PC-3 (cell line): ENCODE results near the gene VAPA. TPM values are rescaled to one million over a fixed set of nuclear protein-coding genes. Genes with fewer than 3 reads are reported as not detected.

Experiments used
- ATAC-seq: fragments of 200-7000 bp; cut with Tn5 transposase; 2 replicates; pipeline ENCODE4 v1.9.1; 2020; ENCODE audit warnings: mild to moderate bottlenecking, moderate library complexity
- BruUV-seq: library from RNA; stranded (reverse); fragments of 400-500 nt; replicated peaks from 2 replicates; lab custom pipeline; 2021; lab: Mats Ljungman, UMichigan
- CTCF ChIA-PET: fragments of 300-600 bp; sonication (Branson Sonifier 250); formaldehyde crosslinking; loops from one replicate; lab custom pipeline; 2022; ENCODE audit warnings: antibody characterized with exemption; lab: Charles Lee
- POLR2A ChIA-PET: fragments of 300-600 bp; sonication (Branson Sonifier 250); formaldehyde crosslinking; loops from one replicate; lab custom pipeline; 2022; ENCODE audit warnings: antibody characterized with exemption; ENCODE audit not compliant: unreplicated experiment; lab: Charles Lee
- DNase-seq: peaks from one replicate; pipeline ENCODE4 v3.0.0-alpha.2; 2015
- H2AFZ ChIP-seq: fragments of 300-600 bp; sonication (generic); 2 replicates; pipeline ENCODE4 v1.6.0; 2016; ENCODE audit warnings: antibody characterized with exemption, low read length
- H3F3A ChIP-seq: fragments of 300-600 bp; sonication (generic); one replicate; pipeline ENCODE4 v1.6.0; 2017; ENCODE audit warnings: antibody characterized with exemption, low read length, control low read depth, mild to moderate bottlenecking; ENCODE audit not compliant: unreplicated experiment
- H3K27ac ChIP-seq: fragments of 300-600 bp; sonication (generic); 2 replicates; pipeline ENCODE4 v1.5.1; 2016; ENCODE audit warnings: mild to moderate bottlenecking, low read length
- H3K27me3 ChIP-seq: fragments of 300-600 bp; sonication (generic); 2 replicates; pipeline ENCODE4 v1.6.1; 2016; ENCODE audit warnings: low read length, mixed read lengths
- H3K36me3 ChIP-seq: fragments of 300-600 bp; sonication (generic); 2 replicates; pipeline ENCODE4 v1.6.1; 2016; ENCODE audit warnings: low read depth, mixed run types, low read length, mixed read lengths
- H3K4me1 ChIP-seq: fragments of 300-600 bp; sonication (generic); 2 replicates; pipeline ENCODE4 v1.5.1; 2016; ENCODE audit warnings: low read length; ENCODE audit not compliant: insufficient read depth
- H3K4me2 ChIP-seq: fragments of 300-600 bp; sonication (generic); 2 replicates; pipeline ENCODE4 v1.6.0; 2016; ENCODE audit warnings: low read length
- H3K4me3 ChIP-seq: fragments of 300-600 bp; sonication (generic); 2 replicates; pipeline ENCODE4 v1.5.1; 2016; ENCODE audit warnings: mild to moderate bottlenecking, low read length, mixed read lengths
- H3K79me2 ChIP-seq: fragments of 300-600 bp; sonication (generic); 2 replicates; pipeline ENCODE4 v1.6.1; 2017; ENCODE audit warnings: low read length, mixed read lengths
- H3K9ac ChIP-seq: fragments of 300-600 bp; sonication (generic); 2 replicates; pipeline ENCODE4 v1.6.0; 2016; ENCODE audit warnings: mild to moderate bottlenecking, low read length
- H3K9me2 ChIP-seq: fragments of 300-600 bp; sonication (generic); replicated peaks from 2 replicates; pipeline ENCODE4 v1.6.1; 2016; ENCODE audit warnings: mixed run types, low read length, mixed read lengths
- H3K9me3 ChIP-seq: fragments of 300-600 bp; sonication (generic); 2 replicates; pipeline ENCODE4 v1.6.1; 2016; ENCODE audit warnings: low read length, mixed read lengths
- H4K20me1 ChIP-seq: fragments of 300-600 bp; sonication (generic); 2 replicates; pipeline ENCODE4 v1.6.1; 2016; ENCODE audit warnings: low read length, mixed read lengths
- CTCF ChIP-seq: fragments of 300-600 bp; sonication (generic); conservative IDR thresholded peaks from 2 replicates; pipeline ENCODE4 v1.5.1; 2017; ENCODE audit warnings: antibody characterized with exemption, low read depth, mild to moderate bottlenecking, low read length
- EZH2 ChIP-seq: fragments of 300-600 bp; sonication (generic); IDR thresholded peaks from one replicate; pipeline ENCODE4 v1.6.1; 2017; ENCODE audit warnings: antibody characterized with exemption, mild to moderate bottlenecking, low read length; ENCODE audit not compliant: unreplicated experiment
- EZH2phosphoT487 ChIP-seq: fragments of 300-600 bp; sonication (generic); IDR thresholded peaks from 2 replicates; pipeline ENCODE4 v1.6.1; 2018; ENCODE audit warnings: mild to moderate bottlenecking, antibody characterized with exemption, low read length, borderline replicate concordance
- intact Hi-C: fragments of 100-400 bp; cut with micrococcal nuclease; formaldehyde crosslinking; loops from 2 replicates; pipeline ENCODE4 v1.9.0; 2023
- total RNA-seq: library from RNA; depleted of rRNA; stranded (reverse); fragments of >200 nt; gene quantifications from 2 replicates; pipeline ENCODE4 v1.2.3, GENCODE V29; 2014

VAPA gene
- total RNA-seq, 1 experiment from 2014 or later = 281 TPM

- BruUV-seq = no TSS peak
- ATAC-seq (no peak), DNase-seq (no peak)
- Histone ChIP-seq H3K4me2 (no peak overlapping the region), H3K27me3 (no peaks in the 10 kb centered on the region), H2AFZ (no peak overlapping the region), H3K9me3 (peaks cover 4% of the 10 kb centered on the region; the same call in 1 of the 2 replicates), H3K27ac (no peak overlapping the region), H3K9me2 (no peaks in the 10 kb centered on the region), H4K20me1 (no peaks in the 10 kb centered on the region), H3F3A (no peaks in the 10 kb centered on the region), H3K79me2 (no peaks in the 10 kb centered on the region), H3K9ac (no peak overlapping the region), H3K4me1 (no peaks in the 10 kb centered on the region), H3K36me3 (no peaks in the 10 kb centered on the region; the same call in 1 of the 2 replicates), H3K4me3 (no peak overlapping the region)
- ChIA-PET CTCF (no interaction called here), POLR2A (no interaction called here)
- TF ChIP-seq CTCF = no peak
- no peak for TF ChIP-seq EZH2phosphoT487
- intact Hi-C loops = loop anchor here (5.0 to 10.0 kb wide), 2 partner anchors 881 to 1069 kb away; no protein-coding TSS in a partner anchor
Observed at GRCh38 chr18:9973470-9973869, 59.7 kb downstream of the VAPA start.

DNA sequence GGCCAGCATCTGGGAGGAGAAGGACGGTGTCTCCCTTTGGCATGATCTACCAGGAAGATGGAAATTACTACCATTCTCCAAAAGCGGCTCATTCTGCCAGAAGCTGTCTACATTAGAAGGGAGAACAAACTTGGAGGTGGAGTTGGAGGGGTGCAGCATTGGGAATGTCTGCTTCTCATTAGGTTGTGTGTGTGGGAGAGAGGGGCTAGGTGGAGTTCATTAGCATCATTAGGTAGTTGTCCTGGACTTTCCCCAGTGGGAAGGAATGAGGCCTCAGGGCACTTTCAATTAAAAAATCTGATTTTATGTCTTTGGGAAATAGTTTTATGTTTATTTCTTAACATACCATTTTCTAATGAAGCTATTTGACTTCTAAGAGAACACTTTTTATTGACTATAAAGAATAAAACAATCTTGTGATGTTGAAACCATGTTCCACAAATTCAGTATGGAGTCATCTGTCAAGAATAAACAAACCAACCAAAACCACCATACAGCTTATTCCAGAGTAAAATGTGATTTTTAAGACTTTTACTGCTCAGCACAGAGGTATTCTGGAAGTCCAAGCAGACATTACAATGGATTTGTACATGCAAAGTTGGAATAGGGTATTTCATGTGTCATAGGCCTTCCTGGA is 60.6 kb downstream of the VAPA start:
- Histone ChIP-seq H3K4me2 (no peak overlapping the region), H3K79me2 (no peaks in the 10 kb centered on the region), H3K9me3 (peaks cover 4% of the 10 kb centered on the region; the same call in 1 of the 2 replicates), H3K27me3 (no peaks in the 10 kb centered on the region), H3K4me3 (no peak overlapping the region), H3K9me2 (no peaks in the 10 kb centered on the region), H3K9ac (no peak overlapping the region), H4K20me1 (no peaks in the 10 kb centered on the region), H2AFZ (no peak overlapping the region), H3K27ac (no peak overlapping the region), H3K4me1 (no peaks in the 10 kb centered on the region), H3K36me3 (no peaks in the 10 kb centered on the region; the same call in 1 of the 2 replicates), H3F3A (no peaks in the 10 kb centered on the region)
- TF ChIP-seq EZH2phosphoT487 (no peak), CTCF (no peak), EZH2 (no peak)
- POLR2A ChIA-PET = no interaction called here
- CTCF ChIA-PET = no interaction called here
- ATAC-seq (no peak), DNase-seq (no peak)
- no TSS peak for BruUV-seq
- intact Hi-C loops = loop anchor here (5.0 to 10.0 kb wide), 2 partner anchors 880 to 1068 kb away; no protein-coding TSS in a partner anchor

GRCh38 chr18:9975658-9976057 is 61.8 kb downstream of the VAPA start:
- ChIA-PET POLR2A (no interaction called here), CTCF (interaction anchor here (0.7 kb wide), 1 partner anchor 1066 kb away, joined by 3 read pairs; no protein-coding TSS in a partner anchor)

More at GRCh38 chr18:9975658-9976057, 61.8 kb downstream of the VAPA start:
- TF ChIP-seq EZH2phosphoT487 (no peak), CTCF (no peak), EZH2 (no peak)
- H2AFZ ChIP-seq = no peak overlapping the region
- H3K4me2 ChIP-seq = no peak overlapping the region
- no peaks in the 10 kb centered on the region for H3K27me3 ChIP-seq
- H3K9me3 ChIP-seq = peaks cover 4% of the 10 kb centered on the region; the same call in 1 of the 2 replicates
- H3K36me3 ChIP-seq = no peaks in the 10 kb centered on the region; the same call in 1 of the 2 replicates
- BruUV-seq = no TSS peak
- H4K20me1 ChIP-seq = no peaks in the 10 kb centered on the region
- intact Hi-C loops = loop anchor here (10.0 kb wide), 1 partner anchor 879 kb away; no protein-coding TSS in a partner anchor
- H3K27ac ChIP-seq = no peak overlapping the region
- H3K9me2 ChIP-seq = no peaks in the 10 kb centered on the region
- no peak overlapping the region for H3K4me3 ChIP-seq
- ATAC-seq (no peak), DNase-seq (no peak)
- H3K9ac ChIP-seq = no peak overlapping the region
- no peaks in the 10 kb centered on the region for H3F3A ChIP-seq
- H3K79me2 ChIP-seq = no peaks in the 10 kb centered on the region
- H3K4me1 ChIP-seq = no peaks in the 10 kb centered on the region
